Neural cell (in vitro differentiated cells): ENCODE data around the gene CDHR5. TPM values are rescaled to one million over a fixed set of nuclear protein-coding genes. Genes with fewer than 3 reads are reported as not detected.

Experiments
- H2AFZ ChIP-seq: fragments of 200-600, 300-800 bp; sonication (generic), shearing (Covaris generic); 2 replicates; pipeline ENCODE4 v1.6.0; 2014; ENCODE audit warnings: low read depth, mild to moderate bottlenecking, antibody characterized with exemption, low read length, moderate library complexity
- H3F3A ChIP-seq: fragments of 200-600 bp; shearing (Covaris generic); 2 replicates; pipeline ENCODE4 v1.6.1; 2016; ENCODE audit warnings: mild to moderate bottlenecking, moderate library complexity, mixed read lengths, antibody characterized with exemption, low read length; ENCODE audit not compliant: insufficient read depth, poor library complexity, severe bottlenecking
- H3K27ac ChIP-seq: fragments of 200-600, 300-800 bp; sonication (generic), shearing (Covaris generic); 2 replicates; pipeline ENCODE4 v1.5.1; 2014; ENCODE audit warnings: mild to moderate bottlenecking, low read length, moderate library complexity
- H3K27me3 ChIP-seq: fragments of 300-800, 200-600 bp; sonication (generic), shearing (Covaris generic); 2 replicates; pipeline ENCODE4 v1.6.0; 2014; ENCODE audit warnings: mild to moderate bottlenecking, low read depth, low read length, moderate library complexity; ENCODE audit not compliant: insufficient read depth
- H3K36me3 ChIP-seq: fragments of 300-800, 200-600 bp; sonication (generic), shearing (Covaris generic); 2 replicates; pipeline ENCODE4 v1.5.1; 2014; ENCODE audit warnings: mild to moderate bottlenecking, antibody characterized with exemption, low read length, moderate library complexity; ENCODE audit not compliant: insufficient read depth
- H3K4me2 ChIP-seq: fragments of 300-800, 200-600 bp; sonication (generic), shearing (Covaris generic); 2 replicates; pipeline ENCODE4 v1.6.0; 2014; ENCODE audit warnings: mild to moderate bottlenecking, low read length
- H3K4me3 ChIP-seq: fragments of 300-800, 200-600 bp; sonication (generic), shearing (Covaris generic); 2 replicates; pipeline ENCODE4 v1.5.1; 2014; ENCODE audit warnings: mild to moderate bottlenecking, low read length, moderate library complexity
- H3K79me2 ChIP-seq: fragments of 200-600 bp; shearing (Covaris generic); replicated peaks from 2 replicates; pipeline ENCODE4 v1.6.0; 2014; ENCODE audit warnings: mild to moderate bottlenecking, low read length, moderate library complexity; ENCODE audit not compliant: insufficient read depth
- H3K9ac ChIP-seq: fragments of 300-800, 200-600 bp; sonication (generic), shearing (Covaris generic); 2 replicates; pipeline ENCODE4 v1.6.1; 2016; ENCODE audit warnings: mild to moderate bottlenecking, low read length, mixed read lengths
- H3K9me2 ChIP-seq: fragments of 200-600 bp; shearing (Covaris generic); 2 replicates; pipeline ENCODE4 v1.6.1; 2016; ENCODE audit warnings: mild to moderate bottlenecking, low read length, mixed read lengths; ENCODE audit not compliant: insufficient read depth
- H3K9me3 ChIP-seq: fragments of 200-600, 300-800 bp; sonication (generic), shearing (Covaris generic); 2 replicates; pipeline ENCODE4 v1.6.1; 2016; ENCODE audit warnings: mild to moderate bottlenecking, mixed run types, low read length, moderate library complexity, mixed read lengths
- H4K20me1 ChIP-seq: fragments of 200-600 bp; shearing (Covaris generic); 2 replicates; pipeline ENCODE4 v1.6.1; 2016; ENCODE audit warnings: mild to moderate bottlenecking, mixed run types; ENCODE audit not compliant: insufficient read depth
- CTCF ChIP-seq: fragments of 450-650 bp; IDR thresholded peaks from 2 replicates; pipeline ENCODE4 v1.5.1; 2014; ENCODE audit warnings: antibody characterized with exemption, mild to moderate bottlenecking, moderate library complexity; ENCODE audit not compliant: poor library complexity, severe bottlenecking
- EP300 ChIP-seq: fragments of 450-650 bp; conservative IDR thresholded peaks from 2 replicates; pipeline ENCODE4 v1.6.1; 2014; ENCODE audit warnings: antibody characterized with exemption, mild to moderate bottlenecking, moderate library complexity; ENCODE audit not compliant: poor library complexity, severe bottlenecking
- EZH2 ChIP-seq: fragments of 200-600, 300-800 bp; shearing (Covaris generic), sonication (generic); IDR thresholded peaks from 2 replicates; pipeline ENCODE4 v1.6.1; 2014; ENCODE audit warnings: antibody characterized with exemption, low read length, borderline replicate concordance, mild to moderate bottlenecking; ENCODE audit not compliant: insufficient read depth, poor library complexity, severe bottlenecking
- MXI1 ChIP-seq: fragments of 450-650 bp; conservative IDR thresholded peaks from 2 replicates; pipeline ENCODE4 v1.6.1; 2014; ENCODE audit warnings: antibody characterized with exemption, mild to moderate bottlenecking; ENCODE audit not compliant: poor library complexity, severe bottlenecking
- POLR2AphosphoS5 ChIP-seq: IDR thresholded peaks from 2 replicates; pipeline ENCODE4 v1.6.1; 2012
- RAD21 ChIP-seq: fragments of 450-650 bp; conservative IDR thresholded peaks from 2 replicates; pipeline ENCODE4 v1.6.1; 2014; ENCODE audit warnings: antibody characterized with exemption, mild to moderate bottlenecking, moderate library complexity
- REST ChIP-seq: IDR thresholded peaks from 2 replicates; pipeline ENCODE4 v1.6.1; 2012; ENCODE audit warnings: borderline replicate concordance
- SMC3 ChIP-seq: fragments of 450-650 bp; conservative IDR thresholded peaks from 2 replicates; pipeline ENCODE4 v1.6.1; 2014; ENCODE audit warnings: antibody characterized with exemption, mild to moderate bottlenecking, moderate library complexity; ENCODE audit not compliant: poor library complexity
- TAF1 ChIP-seq: IDR thresholded peaks from 2 replicates; pipeline ENCODE4 v1.6.1; 2012; ENCODE audit warnings: low read depth
- polyA plus RNA-seq: library from polyadenylated mRNA; depleted of rRNA; stranded (reverse); fragments of >200 nt; gene quantifications from 2 replicates; pipeline ENCODE4 v1.2.3, GENCODE V29; 2014

The CDHR5 gene
- polyA plus RNA-seq, 1 donor from 2014 or later, result not detected

- Histone ChIP-seq H2AFZ (no peak overlapping the region), H3K36me3 (no peaks in the 10 kb centered on the region), H4K20me1 (no peaks in the 10 kb centered on the region), H3K9ac (peak overlapping the region; percentile 69), H3K9me3 (no peaks in the 10 kb centered on the region), H3K27me3 (no peaks in the 10 kb centered on the region), H3K4me2 (no peak overlapping the region), H3K9me2 (no peaks in the 10 kb centered on the region), H3F3A (no peaks in the 10 kb centered on the region), H3K79me2 (no peaks in the 10 kb centered on the region), H3K27ac (no peak overlapping the region), H3K4me3 (peak overlapping the region; percentile 69)
- TF ChIP-seq RAD21 (no peak), POLR2AphosphoS5 (no peak), EP300 (no peak), SMC3 (no peak), MXI1 (no peak), EZH2 (no peak), REST (no peak), CTCF (no peak), TAF1 (no peak)
Observed at GRCh38 chr11:569158-569885, 55.4 kb downstream of the CDHR5 start.

DNA sequence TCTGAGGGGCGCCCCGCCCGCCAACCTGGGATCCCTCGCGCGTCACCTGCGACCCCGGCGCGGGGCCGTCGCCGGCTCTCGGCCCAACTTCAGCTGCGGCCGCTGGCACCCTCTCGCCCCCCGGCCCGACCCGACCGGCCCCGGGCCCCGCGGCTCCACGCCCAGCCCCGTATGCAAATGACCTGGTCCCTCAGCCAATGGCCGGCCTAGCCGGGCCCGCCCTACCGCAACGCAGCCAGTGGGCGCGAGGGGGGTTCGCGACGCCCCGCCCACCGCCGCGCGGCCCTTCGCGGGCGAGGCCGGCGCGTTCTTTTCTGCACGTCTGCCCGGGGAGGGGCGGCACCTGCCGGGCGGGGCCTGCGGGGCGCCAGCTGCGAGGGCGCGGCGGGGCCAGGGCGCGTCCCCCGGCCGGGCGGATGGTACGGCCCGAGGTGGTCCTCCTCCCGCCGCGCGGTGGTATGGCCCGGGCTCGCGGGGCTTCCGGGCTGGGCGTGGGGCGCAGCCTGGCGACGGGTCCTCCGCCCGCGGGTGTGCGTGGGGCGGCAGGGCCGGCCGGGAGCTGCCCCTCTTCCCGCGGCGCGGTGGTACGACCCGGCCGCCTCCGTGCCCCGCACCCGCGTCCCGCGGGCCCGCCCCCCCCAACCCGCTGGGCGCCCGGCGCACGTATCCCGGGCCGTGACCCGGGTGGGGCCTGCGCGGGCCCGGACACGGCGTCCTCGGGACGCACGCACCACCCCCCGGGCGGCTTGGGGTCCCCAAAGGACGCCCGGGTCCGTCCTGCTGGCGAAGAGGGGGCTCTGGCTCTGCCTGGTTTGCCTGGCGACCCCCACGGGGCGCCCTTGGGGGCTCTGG, 56.2 kb downstream of the CDHR5 start:
- H3K27ac ChIP-seq, result no peak overlapping the region
- H2AFZ ChIP-seq, result no peak overlapping the region
- H3K4me2 ChIP-seq, result no peak overlapping the region

More for the DNA sequence above, 56.2 kb downstream of the CDHR5 start:
- Histone ChIP-seq H3F3A (no peaks in the 10 kb centered on the region), H4K20me1 (no peaks in the 10 kb centered on the region), H3K9me3 (no peaks in the 10 kb centered on the region), H3K36me3 (no peaks in the 10 kb centered on the region), H3K9me2 (no peaks in the 10 kb centered on the region), H3K4me3 (peak overlapping the region; percentile 69), H3K9ac (peak overlapping the region; percentile 69), H3K27me3 (no peaks in the 10 kb centered on the region), H3K79me2 (no peaks in the 10 kb centered on the region)
- peak; percentile 58 for TF ChIP-seq EP300
- TF ChIP-seq SMC3, result no peak
- peak; percentile 56 for TF ChIP-seq MXI1
